ENCODE data around the gene ILKAP. TPM values are rescaled to one million over a fixed set of nuclear protein-coding genes. Genes with fewer than 3 reads are reported as not detected.

The ILKAP gene
- total RNA-seq, 1 experiment from 2014 or later, result 41.5 TPM

DNA sequence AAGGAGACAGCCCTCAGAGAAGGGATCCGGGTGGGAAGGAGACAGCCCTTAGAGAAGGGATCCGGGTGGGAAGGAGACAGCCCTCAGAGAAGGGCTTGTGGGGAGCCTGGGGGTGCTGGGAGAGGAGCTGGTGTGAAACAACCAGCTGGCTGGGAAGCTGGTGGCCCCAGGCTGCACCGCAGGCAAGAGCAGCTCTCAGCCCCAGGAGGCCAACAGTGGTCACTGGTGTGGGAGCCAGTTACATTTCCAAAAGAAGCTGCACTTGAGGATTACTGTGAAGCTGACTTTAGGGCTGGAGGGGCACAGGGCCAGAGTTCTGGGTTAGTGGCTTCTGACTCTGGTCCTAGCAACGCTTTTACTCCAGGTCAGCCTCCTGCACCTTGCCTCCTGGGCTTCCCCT is 33.1 kb upstream of the ILKAP start:
- no peak for DNase-seq
- H4K8ac ChIP-seq (replicated peaks; ENCODE audit: insufficient read length, low read depth, low read length), result no peak overlapping the region
- no peak overlapping the region for H3K4ac ChIP-seq (ENCODE audit: low read depth, low read length)
- H3K27ac ChIP-seq (ENCODE audit: insufficient read length, low read depth, low read length), result no peak overlapping the region
- H3K36me3 Mint-ChIP-seq (ENCODE audit: insufficient read depth in 1 of 3, low read depth in 3 of 3), result peaks cover 0 to 5% (median 3%) of the 10 kb centered on the region in 3 experiments; a peak in 4 of 7 replicates
- H3K56ac ChIP-seq (ENCODE audit: insufficient read length, low read depth, low read length), result no peak overlapping the region
- no peak overlapping the region for H3K4me3 Mint-ChIP-seq
- H4K20me1 ChIP-seq (ENCODE audit: control insufficient read depth, insufficient read depth, insufficient read length), result no peaks in the 10 kb centered on the region
- H2BK5ac ChIP-seq (ENCODE audit: insufficient read length, low read length), result no peak overlapping the region
- peaks cover 67% of the 10 kb centered on the region for H3K27me3 Mint-ChIP-seq (ENCODE audit: low read depth)
- H3K14ac ChIP-seq (ENCODE audit: insufficient read depth, low read length), result no peak overlapping the region
- no peak overlapping the region for H4K91ac ChIP-seq (ENCODE audit: insufficient read length, low read depth, low read length)
- no peak overlapping the region for H2BK120ac ChIP-seq (ENCODE audit: low read depth, low read length, poor library complexity, severe bottlenecking)
- H3K79me2 ChIP-seq (ENCODE audit: insufficient read depth, low read length), result no peaks in the 10 kb centered on the region; the same call in 1 of the 2 replicates
- H3K23me2 ChIP-seq (ENCODE audit: insufficient read length, low read depth, low read length, poor library complexity, severe bottlenecking), result peaks cover 6% of the 10 kb centered on the region
- H2AK5ac ChIP-seq (ENCODE audit: insufficient read length, low read length), result no peak overlapping the region
- no peak overlapping the region for H3K27ac Mint-ChIP-seq
- H2AFZ ChIP-seq (ENCODE audit: low read length), result no peak overlapping the region
- no peak overlapping the region for H3K9ac ChIP-seq (ENCODE audit: extremely low read depth, insufficient read length, low read length)
- no peak overlapping the region for H2BK15ac ChIP-seq (ENCODE audit: low read depth, low read length)
- TF ChIP-seq, protein P1, sequence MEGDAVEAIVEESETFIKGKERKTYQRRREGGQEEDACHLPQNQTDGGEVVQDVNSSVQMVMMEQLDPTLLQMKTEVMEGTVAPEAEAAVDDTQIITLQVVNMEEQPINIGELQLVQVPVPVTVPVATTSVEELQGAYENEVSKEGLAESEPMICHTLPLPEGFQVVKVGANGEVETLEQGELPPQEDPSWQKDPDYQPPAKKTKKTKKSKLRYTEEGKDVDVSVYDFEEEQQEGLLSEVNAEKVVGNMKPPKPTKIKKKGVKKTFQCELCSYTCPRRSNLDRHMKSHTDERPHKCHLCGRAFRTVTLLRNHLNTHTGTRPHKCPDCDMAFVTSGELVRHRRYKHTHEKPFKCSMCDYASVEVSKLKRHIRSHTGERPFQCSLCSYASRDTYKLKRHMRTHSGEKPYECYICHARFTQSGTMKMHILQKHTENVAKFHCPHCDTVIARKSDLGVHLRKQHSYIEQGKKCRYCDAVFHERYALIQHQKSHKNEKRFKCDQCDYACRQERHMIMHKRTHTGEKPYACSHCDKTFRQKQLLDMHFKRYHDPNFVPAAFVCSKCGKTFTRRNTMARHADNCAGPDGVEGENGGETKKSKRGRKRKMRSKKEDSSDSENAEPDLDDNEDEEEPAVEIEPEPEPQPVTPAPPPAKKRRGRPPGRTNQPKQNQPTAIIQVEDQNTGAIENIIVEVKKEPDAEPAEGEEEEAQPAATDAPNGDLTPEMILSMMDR (conservative IDR thresholded peaks at IDR 0.05), result no peak
- H3K4me2 ChIP-seq (ENCODE audit: insufficient read depth, insufficient read length, low read length), result no peak overlapping the region
- no peak overlapping the region for H2BK20ac ChIP-seq (ENCODE audit: low read depth, low read length, poor library complexity, severe bottlenecking)
- no CpG with 5 or more reads among the region's 4 CpGs for WGBS (ENCODE audit: extremely low coverage, insufficient read length, low lambda C conversion rate)
- H3K23ac ChIP-seq (ENCODE audit: insufficient read length, low read depth, low read length), result no peak overlapping the region
- no peaks in the 10 kb centered on the region for H3K79me1 ChIP-seq (ENCODE audit: insufficient read depth, low read depth, low read length, poor library complexity, severe bottlenecking)
- H3K18ac ChIP-seq (ENCODE audit: insufficient read length, low read depth, low read length), result no peak overlapping the region
- peaks cover 0 to 2% of the 10 kb centered on the region in 2 experiments; a peak in 4 of 5 replicates for H3K9me3 Mint-ChIP-seq
- H4K5ac ChIP-seq (ENCODE audit: insufficient read length, low read depth, low read length), result no peak overlapping the region
- no peak overlapping the region for H2BK12ac ChIP-seq (ENCODE audit: insufficient read length, low read depth, low read length)
- H3K9me3 ChIP-seq (ENCODE audit: control insufficient read depth, low read depth, low read length), result no peaks in the 10 kb centered on the region
- H3T11ph ChIP-seq (ENCODE audit: low read length), result no peak overlapping the region
- peaks cover 1 to 2% of the 10 kb centered on the region in 2 experiments; a peak in 3 of 4 replicates for H3K4me1 Mint-ChIP-seq
- H3K27me3 ChIP-seq (ENCODE audit: insufficient read depth, low read length), result peaks cover 15% of the 10 kb centered on the region; the same call in 1 of the 2 replicates
- no peaks in the 10 kb centered on the region for H3K4me1 ChIP-seq (ENCODE audit: insufficient read depth, low read length)

All from H9 (cell line).